GM12873 (cell line): ENCODE measurements around the gene ARID1A.

Source experiments
- TF ChIP-seq, protein P1 (sequence below): IDR thresholded peaks from 2 replicates; pipeline ENCODE4 v1.5.1; 2012; ENCODE audit warnings: low read depth, mild to moderate bottlenecking, moderate library complexity, low read length, control low read depth; ENCODE audit not compliant: insufficient read depth; ENCODE audit errors: missing control alignments

The ARID1A gene

DNA sequence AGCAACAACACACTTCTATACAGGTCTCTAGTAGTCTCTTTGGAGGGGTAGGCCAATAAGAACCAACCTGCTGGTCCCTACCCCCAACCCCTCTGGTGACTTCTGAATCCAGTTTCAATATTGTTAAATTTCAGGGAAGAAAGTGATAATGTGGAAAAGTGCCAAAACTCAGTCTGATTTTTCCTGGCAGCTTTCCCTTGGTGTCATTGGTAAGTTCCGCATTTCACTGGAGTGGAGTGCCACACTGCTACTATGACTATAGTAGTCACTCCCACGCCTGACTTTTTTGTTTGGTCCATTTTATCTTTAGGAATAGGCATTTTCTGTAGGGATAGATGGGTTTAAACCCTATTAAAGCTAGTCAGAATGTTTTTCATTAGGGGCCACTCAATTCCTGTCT, 5.7 kb upstream of the ARID1A start:
- TF ChIP-seq, protein P1, sequence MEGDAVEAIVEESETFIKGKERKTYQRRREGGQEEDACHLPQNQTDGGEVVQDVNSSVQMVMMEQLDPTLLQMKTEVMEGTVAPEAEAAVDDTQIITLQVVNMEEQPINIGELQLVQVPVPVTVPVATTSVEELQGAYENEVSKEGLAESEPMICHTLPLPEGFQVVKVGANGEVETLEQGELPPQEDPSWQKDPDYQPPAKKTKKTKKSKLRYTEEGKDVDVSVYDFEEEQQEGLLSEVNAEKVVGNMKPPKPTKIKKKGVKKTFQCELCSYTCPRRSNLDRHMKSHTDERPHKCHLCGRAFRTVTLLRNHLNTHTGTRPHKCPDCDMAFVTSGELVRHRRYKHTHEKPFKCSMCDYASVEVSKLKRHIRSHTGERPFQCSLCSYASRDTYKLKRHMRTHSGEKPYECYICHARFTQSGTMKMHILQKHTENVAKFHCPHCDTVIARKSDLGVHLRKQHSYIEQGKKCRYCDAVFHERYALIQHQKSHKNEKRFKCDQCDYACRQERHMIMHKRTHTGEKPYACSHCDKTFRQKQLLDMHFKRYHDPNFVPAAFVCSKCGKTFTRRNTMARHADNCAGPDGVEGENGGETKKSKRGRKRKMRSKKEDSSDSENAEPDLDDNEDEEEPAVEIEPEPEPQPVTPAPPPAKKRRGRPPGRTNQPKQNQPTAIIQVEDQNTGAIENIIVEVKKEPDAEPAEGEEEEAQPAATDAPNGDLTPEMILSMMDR: no peak

DNA sequence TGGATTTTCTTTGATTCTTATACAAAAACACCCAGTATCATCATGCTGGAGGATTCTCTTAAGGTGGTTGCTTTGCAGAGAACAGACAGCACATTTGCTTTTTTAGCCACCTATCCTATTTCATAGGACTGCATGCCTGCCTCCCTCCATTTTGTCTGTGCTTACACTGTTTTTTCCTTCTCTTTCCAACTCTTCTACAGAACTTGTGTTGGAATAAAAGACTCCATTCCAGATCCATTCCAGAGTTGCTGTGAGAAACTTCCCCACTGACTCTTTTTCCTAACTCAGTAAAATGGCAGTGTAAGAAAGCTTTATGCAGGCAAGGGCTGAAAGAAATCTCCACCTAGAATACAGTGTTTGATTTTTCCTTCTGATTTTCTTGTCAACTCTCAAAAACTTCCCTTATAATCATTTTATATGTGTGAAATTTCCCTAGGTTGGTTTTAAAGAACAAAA, 5.2 kb upstream of the ARID1A start:
- TF ChIP-seq, protein P1: no peak

DNA sequence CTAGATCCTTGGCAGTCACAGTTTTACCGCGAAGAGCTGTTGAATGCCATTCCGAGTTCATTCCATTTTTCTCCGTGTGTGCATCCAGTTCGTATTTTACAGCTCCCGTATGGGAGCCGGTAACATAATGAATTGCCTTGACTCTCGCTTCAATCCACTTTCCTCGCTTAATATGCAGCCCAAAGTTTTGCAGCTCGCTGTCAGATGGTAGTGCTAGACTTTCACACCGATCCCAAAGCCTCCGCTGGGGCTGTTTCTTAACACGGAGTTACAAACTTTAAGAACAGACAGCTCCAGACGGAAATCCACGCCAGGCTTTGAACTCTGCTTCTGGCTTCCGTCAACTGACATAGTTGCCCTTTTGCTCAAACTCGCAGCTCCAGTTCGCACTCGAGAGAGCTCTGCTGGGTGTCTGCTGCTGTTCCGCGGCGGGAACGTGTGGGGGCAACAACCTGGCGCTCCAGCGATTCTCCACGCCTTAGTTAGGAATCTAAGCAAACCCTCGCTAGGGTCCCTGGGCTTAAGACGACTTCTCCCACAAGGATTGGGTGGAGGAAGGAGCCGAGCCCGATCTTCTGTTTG, 3.5 kb upstream of the ARID1A start:
- TF ChIP-seq, protein P1: no peak

DNA sequence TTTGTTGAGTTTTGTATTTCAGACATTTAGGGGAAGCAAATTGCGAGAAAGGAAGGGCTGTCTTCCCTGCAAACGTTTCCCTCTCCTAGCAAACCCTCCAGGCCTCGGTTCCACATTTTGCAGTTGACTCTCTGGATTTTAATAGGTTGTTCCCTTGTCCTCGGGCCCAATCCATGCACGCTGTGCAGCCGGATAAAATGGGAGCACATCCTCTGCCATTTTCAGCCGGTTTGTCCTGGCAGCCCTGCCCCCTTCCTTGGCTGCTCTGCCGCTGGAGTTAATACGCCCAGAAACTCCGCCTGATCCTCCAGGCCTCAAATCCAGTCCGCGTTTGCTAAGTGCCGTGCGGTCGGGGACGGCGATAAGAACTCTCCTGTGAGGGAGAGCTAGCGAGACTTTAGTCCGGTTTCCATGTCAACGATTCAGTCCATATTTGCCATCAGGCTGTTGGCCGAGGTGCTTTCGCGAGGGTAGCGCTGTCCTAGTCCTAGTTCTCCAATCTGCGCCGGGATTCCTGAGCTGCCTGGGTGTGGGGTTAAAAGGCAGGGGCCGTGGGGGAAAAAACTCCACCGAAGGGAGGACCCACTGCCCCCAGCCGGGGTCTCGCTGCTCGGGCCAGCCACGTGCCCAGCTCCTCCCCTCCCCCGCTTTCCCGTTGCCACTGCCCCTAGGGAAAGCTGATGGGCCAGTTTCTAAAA, 2.9 kb upstream of the ARID1A start:
- TF ChIP-seq, protein P1: no peak

DNA sequence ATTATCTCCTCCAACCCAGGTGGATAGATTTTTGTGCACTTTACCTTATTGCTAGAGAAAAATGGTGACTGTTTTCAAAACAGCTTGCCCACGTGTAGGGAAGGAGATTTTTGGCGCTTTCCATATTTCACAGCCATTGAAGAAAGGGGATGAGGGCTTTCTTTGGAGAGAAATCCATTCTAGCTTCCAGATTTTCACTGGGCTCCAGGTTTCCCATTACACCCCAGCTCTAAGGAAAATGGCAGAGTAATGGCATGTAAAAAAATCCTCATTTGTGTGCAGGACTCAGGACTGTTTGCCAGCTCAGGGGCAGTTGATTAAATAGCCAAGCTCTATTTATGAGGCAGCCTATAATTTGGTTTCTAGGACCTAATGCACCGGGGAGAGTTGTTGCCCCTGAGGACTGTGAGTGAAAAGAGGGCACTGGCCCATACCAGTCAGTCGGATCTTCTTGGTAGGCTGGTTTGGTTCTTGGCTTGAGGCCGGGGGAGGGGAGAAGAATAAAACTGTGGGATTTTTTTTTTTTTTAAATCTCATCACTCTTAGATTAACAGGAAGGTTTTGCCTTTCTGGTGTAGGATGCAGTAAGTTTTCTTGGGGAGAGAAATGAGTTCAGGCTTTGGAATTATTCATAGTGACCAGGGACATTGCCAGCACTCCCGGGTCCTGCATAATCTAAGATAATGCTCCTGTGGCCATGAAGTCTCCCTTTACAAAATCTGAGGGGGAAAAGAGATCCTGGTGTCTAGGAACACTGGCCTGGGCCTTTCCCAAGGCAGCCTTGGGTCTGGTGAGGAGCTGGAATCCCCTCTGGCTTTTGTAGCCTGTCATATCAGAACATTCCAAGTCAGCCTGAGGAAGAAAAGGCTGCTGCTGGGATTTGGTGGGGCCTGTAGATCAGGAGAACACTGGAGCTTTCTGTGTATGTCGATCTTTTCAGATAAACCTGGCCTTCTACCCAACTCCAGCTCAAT, 1.9 kb upstream of the ARID1A start:
- TF ChIP-seq, protein P1: no peak

DNA sequence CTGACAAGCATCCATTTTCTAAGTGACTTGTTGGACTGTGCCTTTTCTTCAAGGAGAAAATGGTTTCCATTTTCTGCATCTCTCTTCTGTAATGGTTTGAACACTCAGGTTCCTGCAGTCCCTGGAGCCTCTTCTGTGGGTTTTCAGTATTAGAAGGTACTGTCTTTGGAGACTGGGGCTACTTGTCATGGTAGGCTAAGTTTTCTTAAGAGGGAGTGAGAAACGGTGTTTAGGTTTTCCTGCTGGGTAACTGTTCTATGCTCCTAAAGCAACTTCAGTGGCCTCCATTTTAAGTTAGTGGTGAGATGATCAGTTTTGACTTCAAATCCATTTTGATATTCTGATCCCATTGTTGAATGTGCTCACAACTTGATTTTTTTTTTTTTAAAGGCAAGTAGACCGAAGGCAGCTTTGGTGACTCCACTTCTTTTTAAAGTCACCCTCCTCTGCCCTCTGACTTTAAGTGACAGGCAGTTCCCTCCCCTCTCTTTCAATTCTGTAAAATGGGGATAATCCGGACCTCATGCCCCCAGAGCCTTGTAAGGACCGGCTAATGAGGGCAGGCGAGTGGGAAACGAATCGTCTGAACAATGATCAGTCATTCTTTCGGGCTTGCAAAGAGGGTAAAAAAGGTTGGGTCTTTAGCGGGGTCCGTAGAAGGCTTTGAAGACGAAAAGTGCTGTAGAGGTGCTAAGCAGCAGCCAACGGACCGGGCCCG, 1.0 kb upstream of the ARID1A start:
- TF ChIP-seq, protein P1: no peak
